ENCODE results near the gene BAHCC1. TPM values are rescaled to one million over a fixed set of nuclear protein-coding genes. Genes with fewer than 3 reads are reported as not detected.

Gene BAHCC1
- polyA plus RNA-seq, 4 donors, result 2.2 to 26.9 (median 9.8) TPM

- H3K27ac ChIP-seq (ENCODE audit: low read depth in 1 of 3, low read length in 2 of 3), result no peak overlapping the region
- WGBS, 3 donors, result 80 to 86% (median 82%) methylated on average over 26 to 30 of the region's 30 CpGs
- FAIRE-seq (no peak), DNase-seq (no peak)
- peaks cover 0 to 20% (median 5%) of the 10 kb centered on the region in 3 donors for H3K4me1 ChIP-seq (ENCODE audit: control insufficient read depth in 3 of 3, insufficient read depth in 2 of 3, low read depth in 1 of 3, low read length in 2 of 3)
- H3K9me3 ChIP-seq (ENCODE audit: control insufficient read depth in 2 of 2, insufficient read depth in 1 of 2, low read depth in 1 of 2, low read length in 1 of 2), result no peaks in the 10 kb centered on the region
- H3K27me3 ChIP-seq (ENCODE audit: control insufficient read depth in 3 of 3, insufficient read depth in 3 of 3, low read length in 3 of 3), result no peaks in the 10 kb centered on the region
- peaks cover 0 to 84% (median 0%) of the 10 kb centered on the region in 3 donors for H3K36me3 ChIP-seq (ENCODE audit: control insufficient read depth in 3 of 3, insufficient read depth in 2 of 3, low read depth in 1 of 3, low read length in 3 of 3)
- H3K4me3 ChIP-seq (ENCODE audit: low read depth in 1 of 3, low read length in 3 of 3), result no peak overlapping the region
Measured at GRCh38 chr17:81445642-81446503, 50.6 kb downstream of the BAHCC1 start.

- Histone ChIP-seq H3K4me3 (ENCODE audit: low read depth in 1 of 3, low read length in 3 of 3) (no peak overlapping the region), H3K27ac (ENCODE audit: low read depth in 1 of 3, low read length in 2 of 3) (no peak overlapping the region), H3K9me3 (ENCODE audit: control insufficient read depth in 2 of 2, insufficient read depth in 1 of 2, low read depth in 1 of 2, low read length in 1 of 2) (no peaks in the 10 kb centered on the region), H3K27me3 (ENCODE audit: control insufficient read depth in 3 of 3, insufficient read depth in 3 of 3, low read length in 3 of 3) (no peaks in the 10 kb centered on the region), H3K4me1 (ENCODE audit: control insufficient read depth in 3 of 3, insufficient read depth in 2 of 3, low read depth in 1 of 3, low read length in 2 of 3) (peaks cover 0 to 14% (median 4%) of the 10 kb centered on the region in 3 donors), H3K36me3 (ENCODE audit: control insufficient read depth in 3 of 3, insufficient read depth in 2 of 3, low read depth in 1 of 3, low read length in 3 of 3) (peaks cover 0 to 93% (median 0%) of the 10 kb centered on the region in 3 donors)
- WGBS, 3 donors, result 87 to 91% (median 90%) methylated on average over 20 to 25 of the region's 25 CpGs
- DNase-seq, result no peak
- FAIRE-seq, result no peak
Measured at GRCh38 chr17:81447331-81447933, 52.2 kb downstream of the BAHCC1 start.

- no peak overlapping the region for H3K27ac ChIP-seq (ENCODE audit: low read depth in 1 of 3, low read length in 2 of 3)
- no peak for FAIRE-seq
- no peaks in the 10 kb centered on the region for H3K27me3 ChIP-seq (ENCODE audit: control insufficient read depth in 3 of 3, insufficient read depth in 3 of 3, low read length in 3 of 3)
- DNase-seq, result no peak
- H3K4me3 ChIP-seq (ENCODE audit: low read depth in 1 of 3, low read length in 3 of 3), result no peak overlapping the region
- H3K4me1 ChIP-seq (ENCODE audit: control insufficient read depth in 3 of 3, insufficient read depth in 2 of 3, low read depth in 1 of 3, low read length in 2 of 3), result peaks cover 0 to 5% (median 0%) of the 10 kb centered on the region in 3 donors
- WGBS, 3 donors, result 89 to 93% (median 90%) methylated on average over 24 to 25 of the region's 25 CpGs
- peaks cover 0 to 93% (median 0%) of the 10 kb centered on the region in 3 donors for H3K36me3 ChIP-seq (ENCODE audit: control insufficient read depth in 3 of 3, insufficient read depth in 2 of 3, low read depth in 1 of 3, low read length in 3 of 3)
- no peaks in the 10 kb centered on the region for H3K9me3 ChIP-seq (ENCODE audit: control insufficient read depth in 2 of 2, insufficient read depth in 1 of 2, low read depth in 1 of 2, low read length in 1 of 2)
Measured at GRCh38 chr17:81448442-81448841, 53.2 kb downstream of the BAHCC1 start.

- Histone ChIP-seq H3K4me3 (ENCODE audit: low read depth in 1 of 3, low read length in 3 of 3) (no peak overlapping the region), H3K4me1 (ENCODE audit: control insufficient read depth in 3 of 3, insufficient read depth in 2 of 3, low read depth in 1 of 3, low read length in 2 of 3) (peaks cover 0 to 2% (median 0%) of the 10 kb centered on the region in 3 donors), H3K36me3 (ENCODE audit: control insufficient read depth in 3 of 3, insufficient read depth in 2 of 3, low read depth in 1 of 3, low read length in 3 of 3) (peaks cover 0 to 93% (median 0%) of the 10 kb centered on the region in 3 donors), H3K27me3 (ENCODE audit: control insufficient read depth in 3 of 3, insufficient read depth in 3 of 3, low read length in 3 of 3) (no peaks in the 10 kb centered on the region), H3K27ac (ENCODE audit: low read depth in 1 of 3, low read length in 2 of 3) (no peak overlapping the region), H3K9me3 (ENCODE audit: control insufficient read depth in 2 of 2, insufficient read depth in 1 of 2, low read depth in 1 of 2, low read length in 1 of 2) (no peaks in the 10 kb centered on the region)
- FAIRE-seq (no peak), DNase-seq (no peak)
- 75 to 89% (median 86%) methylated on average over 10 to 12 of the region's 12 CpGs for WGBS, 3 donors
Measured at GRCh38 chr17:81448950-81449349, 53.7 kb downstream of the BAHCC1 start.

DNA sequence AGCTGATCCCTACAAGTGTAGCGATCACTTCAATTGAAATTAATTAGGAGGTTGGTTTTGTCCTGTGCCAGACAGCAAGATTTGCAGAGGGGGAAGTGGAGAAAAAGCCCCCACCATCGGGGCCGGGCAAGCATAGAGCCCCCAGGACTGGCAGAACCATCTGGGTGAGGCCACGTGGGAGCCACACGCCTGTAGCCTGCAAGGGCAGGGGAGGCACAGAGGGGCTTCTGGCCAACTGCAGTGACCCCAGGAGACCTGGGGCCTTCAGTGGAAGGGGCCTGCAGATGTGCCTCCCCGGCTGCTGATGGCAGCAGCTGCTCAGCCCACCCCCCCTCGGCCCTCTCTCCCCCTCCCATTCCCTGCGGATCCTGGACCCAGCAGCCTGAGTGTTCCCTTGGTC, 54.1 kb downstream of the BAHCC1 start:
- no peak overlapping the region for H3K4me3 ChIP-seq (ENCODE audit: low read depth in 1 of 3, low read length in 3 of 3)
- H3K27me3 ChIP-seq (ENCODE audit: control insufficient read depth in 3 of 3, insufficient read depth in 3 of 3, low read length in 3 of 3), result no peaks in the 10 kb centered on the region
- H3K4me1 ChIP-seq (ENCODE audit: control insufficient read depth in 3 of 3, insufficient read depth in 2 of 3, low read depth in 1 of 3, low read length in 2 of 3), result no peaks in the 10 kb centered on the region
- no peak overlapping the region for H3K27ac ChIP-seq (ENCODE audit: low read depth in 1 of 3, low read length in 2 of 3)
- no peak for FAIRE-seq
- WGBS, 3 donors, result 78 to 85% (median 78%) methylated on average over 8 of the region's 8 CpGs
- no peaks in the 10 kb centered on the region for H3K9me3 ChIP-seq (ENCODE audit: control insufficient read depth in 2 of 2, insufficient read depth in 1 of 2, low read depth in 1 of 2, low read length in 1 of 2)
- peaks cover 0 to 93% (median 0%) of the 10 kb centered on the region in 3 donors for H3K36me3 ChIP-seq (ENCODE audit: control insufficient read depth in 3 of 3, insufficient read depth in 2 of 3, low read depth in 1 of 3, low read length in 3 of 3)
- DNase-seq, result no peak

GRCh38 chr17:81451823-81452222, 56.6 kb downstream of the BAHCC1 start:
- H3K36me3 ChIP-seq (ENCODE audit: control insufficient read depth in 3 of 3, insufficient read depth in 2 of 3, low read depth in 1 of 3, low read length in 3 of 3), result peaks cover 0 to 95% (median 0%) of the 10 kb centered on the region in 3 donors
- H3K4me3 ChIP-seq (ENCODE audit: low read depth in 1 of 3, low read length in 3 of 3), result no peak overlapping the region
- no peaks in the 10 kb centered on the region for H3K9me3 ChIP-seq (ENCODE audit: control insufficient read depth in 2 of 2, insufficient read depth in 1 of 2, low read depth in 1 of 2, low read length in 1 of 2)
- H3K4me1 ChIP-seq (ENCODE audit: control insufficient read depth in 3 of 3, insufficient read depth in 2 of 3, low read depth in 1 of 3, low read length in 2 of 3), result no peaks in the 10 kb centered on the region
- FAIRE-seq (no peak), DNase-seq (no peak)
- H3K27ac ChIP-seq (ENCODE audit: low read depth in 1 of 3, low read length in 2 of 3), result no peak overlapping the region
- 89 to 95% (median 92%) methylated on average over 15 to 26 of the region's 26 CpGs for WGBS, 3 donors
- no peaks in the 10 kb centered on the region for H3K27me3 ChIP-seq (ENCODE audit: control insufficient read depth in 3 of 3, insufficient read depth in 3 of 3, low read length in 3 of 3)

- Histone ChIP-seq H3K4me3 (ENCODE audit: low read depth in 1 of 3, low read length in 3 of 3) (no peak overlapping the region), H3K27me3 (ENCODE audit: control insufficient read depth in 3 of 3, insufficient read depth in 3 of 3, low read length in 3 of 3) (no peaks in the 10 kb centered on the region), H3K4me1 (ENCODE audit: control insufficient read depth in 3 of 3, insufficient read depth in 2 of 3, low read depth in 1 of 3, low read length in 2 of 3) (no peaks in the 10 kb centered on the region), H3K27ac (ENCODE audit: low read depth in 1 of 3, low read length in 2 of 3) (no peak overlapping the region), H3K36me3 (ENCODE audit: control insufficient read depth in 3 of 3, insufficient read depth in 2 of 3, low read depth in 1 of 3, low read length in 3 of 3) (peaks cover 0 to 95% (median 0%) of the 10 kb centered on the region in 3 donors), H3K9me3 (ENCODE audit: control insufficient read depth in 2 of 2, insufficient read depth in 1 of 2, low read depth in 1 of 2, low read length in 1 of 2) (peaks cover 0 to 2% of the 10 kb centered on the region in 2 donors)
- FAIRE-seq (no peak), DNase-seq (no peak)
- WGBS, 3 donors, result 88 to 94% (median 90%) methylated on average over 22 to 23 of the region's 23 CpGs
Measured at GRCh38 chr17:81452551-81452950, 57.3 kb downstream of the BAHCC1 start.

DNA sequence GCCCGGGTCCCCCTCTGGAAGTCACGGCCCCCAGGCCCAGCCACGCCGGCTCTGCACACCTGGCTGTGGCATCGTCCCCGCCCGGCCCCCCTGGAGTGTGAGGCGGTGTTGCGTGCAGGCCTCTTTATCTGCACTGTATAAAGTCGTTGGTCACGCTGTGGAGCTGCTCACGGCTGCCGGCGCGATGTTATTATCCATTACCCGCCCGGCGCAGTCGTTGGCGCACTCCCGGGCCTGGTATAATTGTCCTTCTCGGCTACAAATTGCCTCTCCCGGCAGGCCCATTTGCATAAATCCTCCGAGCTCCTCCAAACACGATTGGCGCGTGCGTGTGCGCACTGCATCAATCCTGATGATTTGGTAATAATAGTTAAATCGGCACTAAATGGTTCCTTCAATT, 57.8 kb downstream of the BAHCC1 start:
- peaks cover 0 to 92% (median 0%) of the 10 kb centered on the region in 3 donors for H3K36me3 ChIP-seq (ENCODE audit: control insufficient read depth in 3 of 3, insufficient read depth in 2 of 3, low read depth in 1 of 3, low read length in 3 of 3)
- H3K27ac ChIP-seq (ENCODE audit: low read depth in 1 of 3, low read length in 2 of 3), result no peak overlapping the region
- DNase-seq (no peak), FAIRE-seq (no peak)
- no peaks in the 10 kb centered on the region for H3K27me3 ChIP-seq (ENCODE audit: control insufficient read depth in 3 of 3, insufficient read depth in 3 of 3, low read length in 3 of 3)
- WGBS, 3 donors, result 86 to 93% (median 88%) methylated on average over 30 of the region's 30 CpGs
- H3K9me3 ChIP-seq (ENCODE audit: control insufficient read depth in 2 of 2, insufficient read depth in 1 of 2, low read depth in 1 of 2, low read length in 1 of 2), result peaks cover 0 to 2% of the 10 kb centered on the region in 2 donors
- H3K4me3 ChIP-seq (ENCODE audit: low read depth in 1 of 3, low read length in 3 of 3), result no peak overlapping the region
- H3K4me1 ChIP-seq (ENCODE audit: control insufficient read depth in 3 of 3, insufficient read depth in 2 of 3, low read depth in 1 of 3, low read length in 2 of 3), result no peaks in the 10 kb centered on the region
